H54 (cell line): ENCODE data around the gene SMIM20.

ENCODE experiments used
- DNase-seq: peaks from one replicate; pipeline ENCODE4 v3.0.0; 2011; ENCODE audit warnings: low spot score, mixed read lengths; ENCODE audit not compliant: insufficient read length
- FAIRE-seq: peaks from 3 replicates; lab custom pipeline; 2011; peaks lifted over from hg19 to GRCh38; lab: Jason Lieb, UNC
- POLR2A ChIP-seq: IDR thresholded peaks from 2 replicates; pipeline ENCODE4 v1.6.1; 2011; ENCODE audit warnings: low read depth, mild to moderate bottlenecking, low read length

The SMIM20 gene

GRCh38 chr4:25970226-25970675, 56.2 kb downstream of the SMIM20 start:
- no peak for FAIRE-seq
- DNase-seq, result no peak
- no peak for TF ChIP-seq POLR2A

GRCh38 chr4:25970691-25971432, 56.8 kb downstream of the SMIM20 start:
- DNase-seq (no peak), FAIRE-seq (no peak)
- no peak for TF ChIP-seq POLR2A

GRCh38 chr4:25972366-25972765, 58.3 kb downstream of the SMIM20 start:
- no peak for TF ChIP-seq POLR2A

DNA sequence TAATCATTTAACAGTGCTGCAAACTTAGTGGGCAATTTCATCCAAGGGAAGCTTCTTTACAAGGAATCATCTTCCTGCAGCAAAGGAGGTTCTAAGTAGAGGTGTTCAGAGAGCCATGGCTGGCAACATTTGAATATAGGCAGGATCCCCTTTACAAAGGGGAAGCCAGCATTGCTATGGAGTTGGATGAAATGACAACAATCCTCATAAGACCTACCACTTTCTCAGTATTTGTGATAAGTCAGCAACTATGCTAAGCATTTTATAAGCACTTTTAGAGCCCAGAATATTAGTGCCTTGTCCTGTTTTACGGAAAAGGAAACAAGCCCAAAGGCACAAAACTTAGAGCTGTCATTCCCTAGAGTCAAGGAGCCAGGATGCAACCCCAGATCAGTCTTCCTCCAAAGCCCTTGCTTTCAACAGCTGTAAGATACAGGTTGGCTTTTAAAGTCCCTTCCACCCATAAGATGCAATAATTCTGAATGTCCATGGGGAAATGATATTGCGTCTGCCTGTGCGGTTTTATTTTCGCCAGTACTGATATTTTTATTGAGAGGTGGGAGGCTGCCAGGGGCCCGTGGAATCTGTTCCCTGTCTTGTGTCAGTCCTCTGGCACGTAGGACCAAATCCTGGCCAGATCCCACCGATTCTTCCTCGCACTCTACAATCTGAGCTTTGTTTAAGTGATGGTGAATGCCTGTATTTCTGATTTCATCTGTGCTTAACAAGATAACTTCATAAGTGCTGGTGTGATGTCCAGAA, 59.1 kb downstream of the SMIM20 start:
- DNase-seq (no peak), FAIRE-seq (no peak)
- no peak for TF ChIP-seq POLR2A

More at GRCh38 chr4:25972366-25972765, 58.3 kb downstream of the SMIM20 start:
- DNase-seq (no peak), FAIRE-seq (no peak)

DNA sequence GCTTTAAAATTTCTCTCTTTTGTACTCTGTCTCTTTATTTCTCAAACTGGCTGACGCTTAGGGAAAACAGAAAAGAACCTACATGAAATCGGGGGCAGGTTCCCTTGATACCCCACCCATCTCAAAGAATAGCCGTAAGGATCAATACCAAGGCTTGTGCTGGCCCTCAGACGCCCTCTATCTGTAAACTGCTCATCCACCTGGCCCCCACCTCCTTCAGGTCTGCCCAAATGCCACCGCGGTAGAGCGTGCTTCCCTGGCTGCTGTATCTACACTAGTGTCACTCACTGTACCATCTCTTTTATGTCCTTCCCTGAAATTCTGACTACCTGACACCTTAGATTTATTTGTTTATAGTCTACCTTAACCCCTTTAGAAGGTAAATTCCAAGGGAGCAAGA, 62.8 kb downstream of the SMIM20 start:
- no peak for DNase-seq
- TF ChIP-seq POLR2A, result no peak
- no peak for FAIRE-seq

- DNase-seq (no peak), FAIRE-seq (no peak)
- TF ChIP-seq POLR2A, result no peak
Measured at GRCh38 chr4:25977397-25978170, 63.6 kb downstream of the SMIM20 start.

- no peak for FAIRE-seq
- no peak for DNase-seq
- no peak for TF ChIP-seq POLR2A
Measured at GRCh38 chr4:25978327-25978726, 64.3 kb downstream of the SMIM20 start.
